Measurements from ENCODE around the gene HOXC9.
"Not testable (repeated sequence)": the region's sequence is repeated elsewhere in the genome, so short reads cannot be mapped to it uniquely, and the experiment has no call there.

The HOXC9 gene

DNA sequence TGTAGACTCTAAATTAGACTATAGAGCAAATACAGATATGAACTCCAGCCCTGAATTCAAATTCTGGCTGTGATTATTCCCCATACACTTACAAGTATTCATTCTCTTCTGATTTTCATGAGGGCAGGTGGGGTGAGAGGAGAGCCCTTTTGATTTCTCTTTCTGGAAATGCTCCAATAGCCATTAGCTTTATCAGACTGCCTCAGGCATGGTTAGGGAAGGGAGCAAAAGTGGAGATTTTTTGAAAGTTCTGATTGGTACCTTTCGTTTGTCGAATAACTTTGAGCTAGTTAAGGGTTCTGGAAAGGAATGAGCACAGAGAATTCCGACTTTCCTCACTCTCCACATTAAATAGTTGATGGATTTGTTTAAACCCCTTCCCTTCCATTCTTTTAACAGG is 40.7 kb downstream of the HOXC9 start:
- FAIRE-seq: no peak

DNA sequence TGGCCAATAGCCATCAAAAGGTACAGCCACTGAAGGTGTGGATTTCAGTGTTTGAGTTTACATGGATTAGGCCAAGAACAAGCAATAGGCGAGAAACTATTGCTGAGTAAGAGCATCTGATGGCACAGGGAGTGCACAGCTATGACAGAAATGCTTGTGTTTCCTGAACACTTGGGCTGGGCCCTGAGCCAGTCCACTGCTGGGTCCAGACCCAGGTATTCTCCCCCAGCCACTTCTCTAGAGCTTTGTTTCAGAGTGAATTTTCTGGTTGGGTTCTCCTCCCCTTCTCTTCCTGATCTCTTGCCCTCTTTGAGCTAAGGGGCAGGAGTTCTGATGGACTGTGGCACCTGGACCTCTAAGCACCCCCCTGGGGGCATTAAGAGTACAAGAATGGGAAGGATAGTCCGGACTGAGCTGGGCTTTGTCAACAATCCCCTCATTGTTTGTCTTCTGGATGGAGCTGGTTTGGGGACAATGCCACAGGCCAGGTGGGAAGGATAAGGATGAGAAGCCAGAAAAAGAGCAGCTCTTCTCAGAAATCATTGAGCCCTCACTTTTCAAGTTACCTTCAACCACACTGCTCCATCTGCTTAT is 41.2 kb downstream of the HOXC9 start:
- FAIRE-seq: no peak

DNA sequence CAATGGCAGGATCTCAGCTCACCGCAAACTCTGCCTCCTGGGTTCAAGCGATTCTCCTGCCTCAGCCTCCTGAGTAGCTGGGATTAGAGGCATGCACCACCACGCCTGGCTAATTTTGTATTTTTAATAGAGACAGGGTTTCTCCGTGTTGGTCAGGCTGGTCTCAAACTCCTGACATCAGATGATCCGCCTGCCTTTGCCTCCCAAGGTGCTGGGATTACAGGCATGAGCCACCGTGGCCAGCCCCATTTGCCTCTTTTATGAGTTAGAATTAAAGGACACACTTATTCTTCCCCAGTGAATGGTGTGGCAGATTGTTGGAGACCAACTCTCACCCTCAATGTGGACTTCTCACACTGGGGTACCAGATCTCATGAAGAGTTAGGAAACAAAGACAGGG is 42.1 kb downstream of the HOXC9 start:
- not testable (repeated sequence) for FAIRE-seq

DNA sequence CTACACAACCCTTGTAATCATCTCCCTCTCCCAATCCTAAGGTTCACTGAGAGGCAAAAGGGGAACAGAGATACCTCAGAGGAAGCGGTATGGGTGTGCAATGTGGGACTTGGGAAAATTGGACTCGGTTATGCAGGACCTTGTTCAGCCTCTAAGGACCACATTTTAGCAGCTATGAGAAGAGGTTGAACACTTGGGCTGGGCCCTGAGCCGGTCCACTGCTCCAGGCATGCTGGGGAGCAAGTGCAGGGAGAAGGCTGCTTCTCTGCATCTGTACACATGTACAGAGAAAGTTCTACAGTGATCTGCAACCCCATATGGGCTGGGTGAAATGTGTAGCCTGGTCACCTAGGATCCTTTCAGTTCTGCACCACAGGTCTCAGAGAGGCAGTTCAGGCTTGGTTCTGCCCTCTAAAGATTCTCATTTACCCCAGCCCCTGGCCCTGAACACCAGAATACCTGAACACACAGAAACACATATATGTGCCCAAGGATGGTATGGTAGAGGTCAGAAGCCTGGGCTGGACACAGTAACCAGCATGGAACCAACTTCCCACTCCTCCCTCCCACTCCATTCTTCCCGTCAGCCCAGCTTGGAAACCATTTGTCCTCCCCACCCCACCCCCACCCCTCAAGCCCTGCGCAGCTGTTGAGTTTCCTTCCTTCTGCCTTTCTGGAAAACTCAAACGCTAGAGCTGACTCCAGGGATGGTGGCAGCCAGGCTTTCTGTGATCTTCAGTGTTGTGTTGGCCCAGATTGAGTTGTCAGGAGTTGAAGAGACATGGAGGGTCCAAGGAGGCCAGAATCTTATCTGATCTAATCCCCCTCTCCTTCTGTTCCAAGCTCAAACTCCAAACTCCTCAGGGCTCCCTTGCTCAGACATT is 43.3 kb downstream of the HOXC9 start:
- no peak for FAIRE-seq

DNA sequence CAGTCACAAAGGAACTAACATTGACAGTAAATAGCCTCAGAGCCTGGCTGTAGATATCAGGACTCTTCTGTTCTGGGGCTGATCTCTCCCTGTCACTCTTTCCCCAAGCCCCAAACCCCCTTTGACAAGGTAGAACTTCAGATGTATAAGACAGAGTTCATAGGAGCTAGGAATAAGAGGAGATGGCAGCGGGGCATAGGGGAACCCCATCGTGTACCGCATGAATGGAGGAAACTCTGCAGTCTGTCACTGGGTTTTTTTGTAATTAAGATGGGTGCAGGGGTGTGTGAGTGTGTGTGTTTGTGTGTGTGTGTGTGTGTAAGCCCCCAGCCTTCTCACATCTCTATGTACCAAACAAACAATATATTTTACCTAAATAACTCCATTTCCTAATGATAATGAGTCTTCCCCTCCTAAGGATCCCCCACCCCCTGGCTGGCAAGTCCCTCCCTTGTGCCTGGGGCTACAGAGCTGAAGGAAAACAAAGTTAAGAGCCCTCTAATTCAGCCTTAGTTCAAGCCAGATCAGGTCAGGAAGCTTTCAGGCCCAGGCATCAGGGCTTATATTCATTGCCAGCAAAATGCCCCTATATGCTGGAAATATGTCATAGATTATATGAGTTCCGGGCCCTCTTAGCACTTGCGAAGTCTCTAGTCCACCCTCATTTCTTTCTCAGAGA is 44.6 kb downstream of the HOXC9 start:
- no peak for FAIRE-seq

DNA sequence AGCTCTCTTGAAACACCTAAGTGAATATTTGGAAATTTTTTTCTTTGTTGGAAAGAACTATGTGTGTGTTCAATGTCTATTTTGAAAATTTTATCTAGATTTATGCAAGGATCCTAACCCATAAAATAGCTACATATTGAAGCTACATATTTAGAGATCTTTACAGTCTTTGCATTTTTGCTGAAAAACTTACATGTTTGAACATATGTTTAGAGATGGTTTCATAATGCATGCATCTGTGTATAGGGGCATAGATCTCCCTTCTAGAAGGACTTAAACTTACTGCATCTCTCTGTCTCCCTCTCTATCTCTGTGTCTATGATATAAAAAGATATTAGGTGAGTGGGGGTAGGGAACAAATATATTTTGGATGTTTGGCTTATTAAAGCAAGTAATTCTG is 45.4 kb downstream of the HOXC9 start:
- no peak for FAIRE-seq

DNA sequence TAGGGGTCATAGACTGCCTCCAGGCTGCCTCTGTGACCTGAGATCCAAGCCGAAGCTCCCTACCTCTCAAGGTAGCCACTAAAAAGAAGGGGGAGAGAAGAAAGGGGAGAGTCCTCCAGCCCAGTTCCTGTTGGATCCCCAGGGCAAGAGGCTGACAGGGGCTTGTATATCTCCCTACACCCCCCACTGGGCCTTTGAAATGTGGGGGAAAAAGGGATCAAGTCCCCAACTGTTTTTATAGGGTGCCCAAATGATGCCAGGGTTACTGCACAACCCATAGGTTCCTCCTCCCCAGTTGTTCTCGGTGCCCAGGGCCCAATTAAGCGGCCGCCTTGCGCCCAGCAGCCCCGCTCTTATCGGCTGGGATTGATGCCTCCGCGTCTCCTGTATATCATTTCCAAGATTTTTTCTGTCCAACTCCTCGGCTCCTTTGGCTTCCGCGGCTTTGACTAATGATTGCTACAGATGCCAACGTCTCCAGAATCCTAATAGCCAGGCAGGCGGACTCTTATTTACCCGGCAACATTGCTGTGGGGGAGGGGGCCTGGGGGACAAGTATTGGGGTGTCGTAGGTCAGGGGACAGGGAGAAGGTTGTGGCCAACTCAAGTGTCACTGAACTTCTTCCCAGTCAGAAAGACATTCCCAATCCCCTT is 46.0 kb downstream of the HOXC9 start:
- no peak for FAIRE-seq

DNA sequence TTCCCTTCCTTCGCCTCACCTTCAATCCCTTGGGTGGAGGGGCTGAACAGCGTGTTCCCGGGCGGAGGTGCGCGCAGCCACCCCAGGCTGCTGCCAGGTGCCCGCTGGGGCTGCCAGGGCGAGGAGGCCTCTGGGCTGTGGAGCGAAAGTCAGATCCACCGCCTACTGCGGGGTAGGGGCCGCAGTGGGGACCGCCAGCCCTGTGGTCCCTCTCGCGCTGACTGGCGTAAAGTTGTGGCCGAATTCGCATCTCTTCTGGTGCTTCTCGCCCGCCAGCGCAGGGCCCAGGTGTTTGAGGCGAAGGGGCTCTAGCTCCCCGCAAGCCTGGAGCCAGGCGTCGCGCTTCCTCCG is 46.8 kb downstream of the HOXC9 start:
- FAIRE-seq: no peak

DNA sequence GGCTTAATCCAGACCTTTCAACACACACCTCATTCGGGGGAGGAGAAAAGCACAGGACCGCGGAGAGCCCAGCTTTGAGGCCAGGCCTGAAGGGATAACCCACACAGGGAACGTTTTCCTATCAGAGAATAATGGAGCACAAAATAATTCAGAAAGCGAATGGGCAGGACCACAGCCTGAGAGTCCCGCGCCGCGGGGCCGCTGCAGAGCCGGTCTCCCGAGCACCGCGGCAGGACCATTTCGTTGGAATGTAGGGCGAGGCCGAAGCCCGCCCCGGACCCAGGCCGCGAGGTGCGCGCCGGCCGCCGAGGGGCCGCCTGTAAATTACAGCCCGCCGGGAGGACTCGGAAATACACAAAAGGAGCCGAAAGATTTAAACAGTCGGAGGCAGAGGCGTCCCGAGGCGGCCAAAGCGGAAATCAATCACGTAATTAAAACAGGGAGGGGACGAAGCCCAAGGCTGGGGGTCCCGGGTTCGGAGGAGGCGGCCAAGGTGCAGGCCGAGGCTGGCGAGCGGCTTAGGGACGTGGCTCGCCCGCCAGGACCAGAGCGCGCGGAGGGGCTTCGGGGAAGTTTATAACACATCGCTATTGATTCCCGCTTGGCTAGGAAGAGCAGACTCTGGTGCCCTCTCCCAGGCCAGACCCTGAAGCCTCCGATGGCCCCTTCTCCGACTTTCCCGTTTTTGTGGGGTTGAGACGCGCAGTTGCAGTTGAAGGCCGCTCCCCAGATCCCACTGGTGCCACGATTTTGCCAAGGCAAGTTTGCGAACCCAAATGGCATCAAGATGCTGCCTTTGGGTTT is 47.4 kb downstream of the HOXC9 start:
- no peak for FAIRE-seq

DNA sequence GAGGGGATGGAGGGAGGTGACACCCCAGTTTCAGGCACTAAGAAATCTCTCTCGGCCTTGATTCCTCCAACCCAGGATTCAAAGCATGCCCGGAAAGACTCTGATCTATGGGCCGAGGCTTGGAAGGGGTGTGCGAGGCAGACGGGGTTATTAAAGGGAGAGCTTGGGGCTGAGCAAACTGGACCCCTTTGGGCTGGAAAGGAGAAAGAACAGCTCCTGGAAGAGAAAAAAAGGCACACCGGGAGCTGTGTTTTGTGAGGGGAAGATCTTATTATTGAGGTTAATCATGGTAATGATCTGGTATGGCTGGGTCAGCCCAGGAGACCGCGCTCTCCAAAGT is 48.0 kb downstream of the HOXC9 start:
- FAIRE-seq: no peak

DNA sequence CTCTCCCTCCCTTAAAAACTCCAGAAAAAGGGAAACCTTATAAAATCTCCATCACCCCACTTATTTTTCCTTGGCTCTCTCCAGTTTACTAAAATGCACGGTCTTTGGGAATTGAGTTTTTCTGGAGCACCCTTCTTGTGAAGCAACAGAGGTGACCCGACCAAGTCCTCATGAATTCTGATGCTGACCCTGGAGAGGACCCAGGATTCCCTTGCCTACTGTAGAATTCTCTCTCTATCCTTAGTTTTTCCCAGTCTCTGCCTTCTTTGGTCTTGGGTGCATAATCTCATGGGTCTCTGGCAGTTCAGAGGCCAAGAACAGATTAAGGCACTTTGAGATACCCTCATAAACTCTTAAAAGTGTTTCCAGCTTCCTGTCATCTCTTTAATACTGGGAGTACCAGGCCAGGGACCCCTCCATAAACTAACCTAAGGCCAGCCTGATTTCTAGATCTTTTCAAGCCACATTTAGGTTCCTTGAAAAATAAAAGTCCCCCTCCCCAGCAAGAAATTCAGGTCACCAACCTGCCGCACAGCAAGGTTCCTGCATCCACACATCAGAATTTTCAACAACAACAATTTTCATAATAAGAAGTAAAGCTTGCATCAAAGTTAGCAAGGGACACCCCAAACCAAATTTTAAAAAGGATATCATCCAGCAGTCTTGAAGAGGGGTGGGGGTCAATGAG is 48.6 kb downstream of the HOXC9 start:
- FAIRE-seq: no peak

DNA sequence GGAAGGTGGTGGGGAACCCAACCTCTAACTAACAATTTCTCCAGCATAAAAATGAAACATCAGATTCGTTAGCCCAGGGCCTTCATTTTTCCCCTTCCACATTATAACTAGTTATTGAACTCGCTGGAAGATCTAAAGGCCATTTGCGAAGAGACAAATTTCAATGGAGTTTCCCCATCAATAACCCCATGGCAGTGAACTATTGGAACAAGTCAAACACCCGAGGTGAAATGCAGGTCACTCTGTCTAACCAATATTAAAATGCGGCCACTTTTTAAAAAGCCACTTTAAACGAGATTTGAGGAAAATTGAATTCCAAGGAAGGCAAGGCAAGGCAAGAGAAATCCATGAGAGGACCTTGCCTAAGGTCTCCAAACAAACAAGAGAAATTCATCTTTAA is 49.1 kb downstream of the HOXC9 start:
- no peak for FAIRE-seq

DNA sequence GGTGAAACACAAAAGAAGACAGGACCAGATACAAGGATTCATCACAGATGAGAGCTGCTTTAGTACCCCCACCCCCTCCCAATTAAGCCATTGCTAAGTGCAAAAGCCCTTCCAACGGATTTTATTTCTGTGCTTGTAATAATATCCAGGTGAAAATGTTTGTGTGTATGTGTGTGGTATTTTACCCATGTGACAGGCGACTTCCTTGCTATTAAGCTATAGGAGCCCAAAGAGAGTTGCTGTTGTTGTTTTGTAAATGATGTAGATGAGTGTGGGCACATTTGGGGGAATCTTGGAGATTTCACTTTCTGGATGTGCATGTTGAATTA is 50.5 kb downstream of the HOXC9 start:
- FAIRE-seq: no peak

DNA sequence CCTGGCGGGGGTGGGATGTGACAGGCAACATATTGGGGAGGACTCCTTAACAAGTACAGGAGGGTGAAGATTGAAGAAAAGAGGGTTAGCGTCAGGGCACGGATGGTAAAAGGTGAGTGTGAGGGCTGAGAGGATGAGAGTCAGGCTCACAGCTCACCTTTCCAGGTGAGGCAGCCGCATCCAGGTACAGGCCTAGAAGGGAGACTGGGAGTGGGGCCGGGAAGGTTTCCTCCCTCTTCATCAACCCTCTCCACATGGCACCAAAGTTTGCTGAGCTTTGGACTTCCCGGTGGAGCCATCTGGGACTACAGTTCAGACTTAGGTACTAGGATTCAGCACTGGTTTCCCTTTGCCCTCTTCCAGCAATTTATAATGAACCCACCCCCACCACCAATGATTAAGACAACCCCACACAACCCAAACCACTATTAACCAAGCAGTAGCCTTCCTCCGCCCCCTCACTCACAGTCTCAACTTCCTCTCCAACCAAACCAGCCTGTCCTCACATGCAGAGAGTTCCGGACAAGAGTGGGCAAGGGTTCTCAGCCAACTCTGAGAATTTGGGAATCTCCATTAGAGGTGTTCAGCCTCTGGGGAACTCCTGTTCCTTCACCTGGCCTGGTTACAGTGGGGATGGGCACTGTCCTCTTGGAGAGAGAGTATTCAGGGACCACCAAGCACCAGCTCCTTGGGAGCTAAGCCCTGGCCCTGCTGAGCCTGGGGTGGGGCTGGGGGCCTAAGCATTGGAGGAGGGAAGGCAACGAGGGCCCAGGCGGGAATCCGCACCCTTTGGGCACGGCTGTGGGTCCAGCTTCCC is 51.3 kb downstream of the HOXC9 start:
- FAIRE-seq: no peak

DNA sequence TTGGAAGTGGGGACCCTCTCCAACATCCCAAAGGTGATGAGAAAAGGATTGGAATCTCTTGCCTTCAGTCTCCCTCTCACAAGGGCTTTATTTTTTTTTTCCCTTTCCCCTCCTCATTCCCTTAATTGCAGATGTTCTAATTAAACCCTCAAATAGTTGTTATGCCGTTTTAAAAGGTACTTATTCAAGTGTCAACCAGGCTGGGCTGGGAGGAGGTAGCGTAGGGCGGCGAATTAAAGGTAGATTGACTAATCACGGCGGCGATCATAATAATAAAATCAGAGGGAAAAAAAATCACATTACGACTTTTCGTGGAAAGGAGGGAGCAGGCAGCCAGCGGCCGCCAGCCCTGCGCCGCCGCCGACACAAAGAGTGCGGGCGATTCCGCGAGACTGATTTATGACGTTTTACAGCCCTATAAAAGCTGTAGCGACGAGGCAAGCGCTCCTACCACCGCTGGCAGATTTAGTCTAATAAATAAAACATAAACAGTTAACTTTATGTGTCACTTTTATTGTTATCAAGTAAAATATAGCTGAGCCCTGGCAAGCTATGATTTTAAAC is 52.0 kb downstream of the HOXC9 start:
- no peak for FAIRE-seq

DNA sequence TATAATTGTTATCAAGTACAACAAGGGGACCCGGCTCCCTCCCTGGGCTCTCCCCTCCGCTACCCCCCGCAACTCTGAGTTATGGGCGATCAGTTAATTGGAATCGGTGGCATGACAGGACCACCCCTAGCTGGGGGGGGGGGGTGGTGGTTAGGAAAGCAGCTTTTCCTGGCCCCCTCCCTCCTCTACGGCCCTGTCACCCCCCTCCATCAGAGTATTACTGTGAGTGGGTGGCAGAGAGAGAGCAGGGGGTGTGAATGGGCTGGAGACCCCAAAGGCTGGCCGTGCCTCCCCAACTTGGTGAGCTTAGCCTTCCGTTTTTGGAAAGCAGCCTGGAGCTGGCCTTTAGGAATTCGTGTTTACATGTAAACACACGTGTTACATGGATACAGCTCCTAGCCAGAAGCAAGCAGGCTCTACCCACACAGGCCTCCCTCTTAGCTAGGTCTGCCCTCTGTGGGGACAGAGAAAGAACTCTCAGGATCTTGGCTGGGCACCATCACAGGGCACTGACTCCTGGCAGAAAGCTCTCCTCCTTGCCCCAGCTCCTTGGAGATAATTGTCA is 52.6 kb downstream of the HOXC9 start:
- FAIRE-seq: no peak

All from colon (tissue), 2 donors.